ENCODE results near the gene FOXRED2.
"Not testable (repeated sequence)": the region's sequence is repeated elsewhere in the genome, so short reads cannot be mapped to it uniquely, and the experiment has no call there.

The FOXRED2 gene

GRCh38 chr22:36506637-36507517, at the start of gene FOXRED2:
FOXRED2 (minus strand) TSS chr22:36507040; CDS start chr22:36506422, 618 bp downstream.
- no peak for DNase-seq

GRCh38 chr22:36554098-36554497, 47.3 kb upstream of the FOXRED2 start:
- no peak for DNase-seq

- no peak for DNase-seq
Measured at GRCh38 chr22:36552289-36552688, 45.4 kb upstream of the FOXRED2 start.

- DNase-seq, result no peak
Measured at GRCh38 chr22:36550701-36551495, 44.1 kb upstream of the FOXRED2 start.

GRCh38 chr22:36549033-36549432, 42.2 kb upstream of the FOXRED2 start:
- no peak for DNase-seq

- no peak for DNase-seq
Measured at GRCh38 chr22:36548606-36549005, 41.8 kb upstream of the FOXRED2 start.

GRCh38 chr22:36546932-36547331, 40.1 kb upstream of the FOXRED2 start:
- DNase-seq, result no peak

- DNase-seq, result no peak
Measured at GRCh38 chr22:36546092-36546804, 39.4 kb upstream of the FOXRED2 start.

GRCh38 chr22:36544107-36544620, 37.3 kb upstream of the FOXRED2 start:
- no peak for DNase-seq

- DNase-seq, result no peak
Measured at GRCh38 chr22:36541831-36542411, 35.1 kb upstream of the FOXRED2 start.

GRCh38 chr22:36540867-36541642, 34.2 kb upstream of the FOXRED2 start:
- no peak for DNase-seq

- DNase-seq, result no peak
Measured at GRCh38 chr22:36538529-36538928, 31.7 kb upstream of the FOXRED2 start.

GRCh38 chr22:36536717-36537116, 29.9 kb upstream of the FOXRED2 start:
- DNase-seq, result peak; percentile 55

GRCh38 chr22:36533320-36533719, 26.5 kb upstream of the FOXRED2 start:
- not testable (repeated sequence) for DNase-seq

- no peak for DNase-seq
Measured at GRCh38 chr22:36532466-36532865, 25.6 kb upstream of the FOXRED2 start.

GRCh38 chr22:36528795-36529751, 22.2 kb upstream of the FOXRED2 start, which contains the start of gene EIF3D:
EIF3D (minus strand) TSS chr22:36529166; CDS start chr22:36526121, 3,045 bp downstream.
- peak; percentile 79 for DNase-seq

- no peak for DNase-seq
Measured at GRCh38 chr22:36528341-36528740, 21.5 kb upstream of the FOXRED2 start.

GRCh38 chr22:36522662-36523061, 15.8 kb upstream of the FOXRED2 start:
- no peak for DNase-seq

- no peak for DNase-seq
Measured at GRCh38 chr22:36520423-36520822, 13.6 kb upstream of the FOXRED2 start.

- DNase-seq, result not testable (repeated sequence)
Measured at GRCh38 chr22:36519906-36520305, 13.1 kb upstream of the FOXRED2 start.

All from NCI-H187 treated with DMSO at 0.1 percent for 48 hours (cell line).